Keratinocyte (primary cell): ENCODE results near the gene GRHL3. TPM values are rescaled to one million over a fixed set of nuclear protein-coding genes. Genes with fewer than 3 reads are reported as not detected.
A peak's percentile ranks its signal among the peaks of the same experiment; 100 is the strongest.

Source experiments
- DNase-seq: peaks from one replicate; pipeline ENCODE4 v3.0.0-alpha.2; 2011; ENCODE audit warnings: low read depth, missing footprints, low spot score
- FAIRE-seq: peaks from 2 replicates; lab custom pipeline; 2011; peaks lifted over from hg19 to GRCh38; lab: Jason Lieb, UNC
- H2AFZ ChIP-seq: 2 replicates; pipeline ENCODE4 v1.6.0; 2012; ENCODE audit warnings: low read length, control low read depth, inconsistent platforms; ENCODE audit not compliant: control insufficient read depth
- H3K27ac ChIP-seq: 2 replicates; pipeline ENCODE4 v1.5.1; 2011; ENCODE audit warnings: low read length; ENCODE audit not compliant: control insufficient read depth, insufficient read depth
- H3K27me3 ChIP-seq: 3 replicates; pipeline ENCODE4 v1.6.0; 2011; ENCODE audit warnings: low read length; ENCODE audit not compliant: control insufficient read depth, insufficient read depth; ENCODE audit errors: extremely low read depth
- H3K36me3 ChIP-seq, 2 experiments: 2 replicates in 1 of 2; 3 replicates in 1 of 2; pipeline ENCODE4 v1.5.1; 2011; ENCODE audit warnings: low read length in 2 of 2, mild to moderate bottlenecking in 1 of 2; ENCODE audit not compliant: control insufficient read depth in 2 of 2, insufficient read depth in 2 of 2; ENCODE audit errors: extremely low read depth in 1 of 2
- H3K4me1 ChIP-seq: 3 replicates; pipeline ENCODE4 v1.5.1; 2011; ENCODE audit warnings: low read length; ENCODE audit not compliant: control insufficient read depth, insufficient read depth; ENCODE audit errors: extremely low read depth
- H3K4me2 ChIP-seq: 3 replicates; pipeline ENCODE4 v1.6.0; 2011; ENCODE audit warnings: low read depth, low read length; ENCODE audit not compliant: control insufficient read depth, insufficient read depth; ENCODE audit errors: extremely low read depth
- H3K4me3 ChIP-seq, 3 experiments: fragments of 200-600 bp in 1 of 3; sonication (generic) in 1 of 3; 2 replicates in 2 of 3; 3 replicates in 1 of 3; pipeline ENCODE4 v1.5.1; 2011 to 2016; ENCODE audit warnings: low read length in 3 of 3, mild to moderate bottlenecking in 3 of 3, control low read depth in 2 of 3, inconsistent platforms in 1 of 3, low read depth in 1 of 3, mixed read lengths in 1 of 3, mixed run types in 1 of 3, moderate library complexity in 1 of 3; ENCODE audit not compliant: control insufficient read depth in 2 of 3, insufficient read depth in 2 of 3; ENCODE audit errors: extremely low read depth in 1 of 3
- H3K79me2 ChIP-seq: 2 replicates; pipeline ENCODE4 v1.6.0; 2012; ENCODE audit warnings: low read length; ENCODE audit not compliant: control insufficient read depth, insufficient read depth
- H3K9ac ChIP-seq: 3 replicates; pipeline ENCODE4 v1.6.0; 2011; ENCODE audit warnings: low read length; ENCODE audit not compliant: control insufficient read depth, insufficient read depth; ENCODE audit errors: extremely low read depth
- H3K9me1 ChIP-seq: 3 replicates; pipeline ENCODE4 v1.6.0; 2011; ENCODE audit warnings: low read length; ENCODE audit not compliant: control insufficient read depth, insufficient read depth; ENCODE audit errors: extremely low read depth
- H3K9me3 ChIP-seq: 2 replicates; pipeline ENCODE4 v1.5.1; 2012; ENCODE audit warnings: low read depth, low read length; ENCODE audit not compliant: control insufficient read depth
- H4K20me1 ChIP-seq: 3 replicates; pipeline ENCODE4 v1.6.0; 2011; ENCODE audit warnings: low read length; ENCODE audit not compliant: control insufficient read depth, insufficient read depth; ENCODE audit errors: extremely low read depth
- EZH2 ChIP-seq: IDR thresholded peaks from one replicate; pipeline ENCODE4 v1.6.1; 2012; ENCODE audit warnings: inconsistent platforms, mild to moderate bottlenecking, low read length, moderate library complexity
- dilution Hi-C: fragments of 300-500 bp; cut with MboI; formaldehyde crosslinking; loops from one replicate; pipeline ENCODE4 v1.7.0; 2020; ENCODE audit warnings: low sequenced_read_pairs; ENCODE audit not compliant: extremely low pct_ligation_motif_present
- polyA plus RNA-seq, 5 experiments: library from polyadenylated mRNA; depleted of rRNA in 3 of 5; stranded (reverse) in 3 of 5; stranded (forward) in 1 of 5; unstranded in 1 of 5; fragments of >200 nt; gene quantifications; 1 replicate in 1 of 5; 2 replicates in 3 of 5; 3 replicates in 1 of 5; pipeline versions ENCODE4 v1.2.1 to v1.2.3, GENCODE V29; 2011 to 2012; ENCODE audit warnings: missing spikeins in 2 of 5, low read depth in 1 of 5, low replicate concordance in 1 of 5
- TF ChIP-seq, protein P1 (sequence below), 3 experiments: IDR thresholded peaks in 1 of 3; conservative IDR thresholded peaks in 1 of 3; optimal IDR thresholded peaks in 1 of 3; 2 replicates in 2 of 3; 3 replicates in 1 of 3; pipeline versions ENCODE3 to v1.5.1; 2011; ENCODE audit warnings: low read length in 3 of 3, mild to moderate bottlenecking in 3 of 3, moderate library complexity in 2 of 3, control low read depth in 1 of 3, inconsistent platforms in 1 of 3; ENCODE audit not compliant: insufficient read depth in 2 of 3; ENCODE audit errors: extremely low read depth in 1 of 3

The GRHL3 gene
- polyA plus RNA-seq, 1 donor (not counting 4 experiments of a cell fraction or from before 2014, with no cell fraction given), result 13.0 TPM

DNA sequence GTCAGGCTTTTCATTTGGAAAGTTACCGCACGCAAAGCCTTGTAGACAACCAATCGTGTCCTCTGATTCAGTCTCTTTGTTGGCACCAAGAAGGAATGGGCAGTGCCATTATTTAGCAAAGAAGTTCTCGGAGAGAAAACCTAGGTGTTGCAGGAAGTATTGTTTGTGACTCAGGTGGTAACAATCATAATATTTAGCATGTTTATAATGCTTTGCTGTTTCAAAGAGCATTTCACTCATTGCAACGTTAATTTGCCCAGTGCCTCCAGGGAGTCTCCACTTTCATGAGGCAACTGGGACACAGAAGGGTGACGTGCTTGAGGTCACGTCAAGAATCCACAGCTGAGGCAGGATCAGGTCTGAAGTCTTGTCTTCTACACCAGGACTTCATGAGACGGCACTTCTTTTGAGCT, 63.0 kb downstream of the GRHL3 start:
- no peak for DNase-seq
- peak overlapping the region; percentile 52 for H3K27ac ChIP-seq

DNA sequence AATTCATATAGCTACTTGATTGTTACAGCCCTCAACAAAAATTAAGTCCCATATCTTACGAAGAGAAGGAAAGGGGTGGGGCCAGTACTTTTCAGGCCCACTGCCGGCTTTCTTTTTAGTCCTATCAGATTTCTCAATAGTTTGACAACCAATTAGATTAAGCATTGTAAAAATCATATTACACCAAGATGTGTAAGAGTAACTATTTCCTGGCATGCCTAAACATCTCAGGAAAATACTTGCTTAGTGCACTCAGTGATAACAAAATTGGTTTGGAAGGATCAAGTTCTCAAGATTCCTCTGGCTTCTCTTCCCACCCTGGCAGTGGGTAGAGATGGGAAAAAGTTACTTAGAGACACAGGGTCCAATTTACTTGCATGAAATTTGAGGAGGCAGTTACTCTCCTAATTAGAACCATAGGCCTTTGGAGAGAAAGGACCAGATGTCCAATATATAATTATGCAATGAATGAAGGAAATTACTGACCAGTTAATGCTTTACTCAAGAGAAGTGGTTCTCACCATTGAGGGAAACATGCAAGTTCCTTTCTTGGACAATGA, 64.3 kb downstream of the GRHL3 start:
- Histone ChIP-seq H3K9me1 (peaks cover 4% of the 10 kb centered on the region), H3K4me2 (no peak overlapping the region), H3K27ac (peak overlapping the region; percentile 85), H3K36me3 (peaks cover 9 to 25% of the 10 kb centered on the region in 2 experiments), H3K27me3 (no peaks in the 10 kb centered on the region), H3K79me2 (no peaks in the 10 kb centered on the region), H3K9me3 (no peaks in the 10 kb centered on the region), H3K9ac (peak overlapping the region; percentile 60), H3K4me1 (peaks cover 53% of the 10 kb centered on the region), H3K4me3 (no peak overlapping the region), H2AFZ (no peak overlapping the region), H4K20me1 (no peaks in the 10 kb centered on the region)
- FAIRE-seq, result no peak
- TF ChIP-seq, protein P1, sequence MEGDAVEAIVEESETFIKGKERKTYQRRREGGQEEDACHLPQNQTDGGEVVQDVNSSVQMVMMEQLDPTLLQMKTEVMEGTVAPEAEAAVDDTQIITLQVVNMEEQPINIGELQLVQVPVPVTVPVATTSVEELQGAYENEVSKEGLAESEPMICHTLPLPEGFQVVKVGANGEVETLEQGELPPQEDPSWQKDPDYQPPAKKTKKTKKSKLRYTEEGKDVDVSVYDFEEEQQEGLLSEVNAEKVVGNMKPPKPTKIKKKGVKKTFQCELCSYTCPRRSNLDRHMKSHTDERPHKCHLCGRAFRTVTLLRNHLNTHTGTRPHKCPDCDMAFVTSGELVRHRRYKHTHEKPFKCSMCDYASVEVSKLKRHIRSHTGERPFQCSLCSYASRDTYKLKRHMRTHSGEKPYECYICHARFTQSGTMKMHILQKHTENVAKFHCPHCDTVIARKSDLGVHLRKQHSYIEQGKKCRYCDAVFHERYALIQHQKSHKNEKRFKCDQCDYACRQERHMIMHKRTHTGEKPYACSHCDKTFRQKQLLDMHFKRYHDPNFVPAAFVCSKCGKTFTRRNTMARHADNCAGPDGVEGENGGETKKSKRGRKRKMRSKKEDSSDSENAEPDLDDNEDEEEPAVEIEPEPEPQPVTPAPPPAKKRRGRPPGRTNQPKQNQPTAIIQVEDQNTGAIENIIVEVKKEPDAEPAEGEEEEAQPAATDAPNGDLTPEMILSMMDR (optimal IDR thresholded peaks at IDR 0.05 in 1 of 3, IDR thresholded peaks at IDR 0.05 in 1 of 3, conservative IDR thresholded peaks at IDR 0.05 in 1 of 3; ENCODE audit: extremely low read depth in 1 of 3, insufficient read depth in 2 of 3, low read length in 3 of 3), result no peak
- TF ChIP-seq EZH2, result no peak
- no peak for DNase-seq
- dilution Hi-C loops, result no loop called here

More for the DNA sequence above, 63.0 kb downstream of the GRHL3 start:
- peaks cover 53% of the 10 kb centered on the region for H3K4me1 ChIP-seq
- H3K4me3 ChIP-seq, result no peak overlapping the region
- no peak overlapping the region for H3K9ac ChIP-seq
- H3K36me3 ChIP-seq, result peaks cover 4 to 26% of the 10 kb centered on the region in 2 experiments
- no peak for TF ChIP-seq EZH2
- TF ChIP-seq, protein P1 (optimal IDR thresholded peaks at IDR 0.05 in 1 of 3, IDR thresholded peaks at IDR 0.05 in 1 of 3, conservative IDR thresholded peaks at IDR 0.05 in 1 of 3; ENCODE audit: extremely low read depth in 1 of 3, insufficient read depth in 2 of 3, low read length in 3 of 3), result no peak
- no peaks in the 10 kb centered on the region for H3K9me3 ChIP-seq
- peaks cover 4% of the 10 kb centered on the region for H3K9me1 ChIP-seq
- H2AFZ ChIP-seq, result no peak overlapping the region
- no peaks in the 10 kb centered on the region for H4K20me1 ChIP-seq
- peak; percentile 20 for FAIRE-seq
- no peaks in the 10 kb centered on the region for H3K27me3 ChIP-seq
- dilution Hi-C loops, result no loop called here
- no peaks in the 10 kb centered on the region for H3K79me2 ChIP-seq
- no peak overlapping the region for H3K4me2 ChIP-seq
